ENCODE results near the gene DTNA. TPM values are rescaled to one million over a fixed set of nuclear protein-coding genes. Genes with fewer than 3 reads are reported as not detected.

Gene DTNA
- total RNA-seq, 4 donors from 2014 or later: 26.1 to 58.3 (median 40.3) TPM

GRCh38 chr18:34880882-34881834, 171.1 kb downstream of the DTNA start:
- TF ChIP-seq POLR2A (IDR thresholded peaks at IDR 0.05): no peak
- no peak for TF ChIP-seq EP300 (IDR thresholded peaks at IDR 0.05)
- TF ChIP-seq CTCF (IDR thresholded peaks at IDR 0.05): no peak
- no peak for DNase-seq (ENCODE audit: low spot score in 2 of 2)
- Histone ChIP-seq H3K4me3 (no peak overlapping the region), H3K36me3 (peaks cover 0 to 13% (median 0%) of the 10 kb centered on the region in 3 donors), H3K9me3 (no peaks in the 10 kb centered on the region), H3K4me1 (peaks cover 0 to 4% (median 0%) of the 10 kb centered on the region in 4 donors), H3K27ac (peak overlapping the region in 1 of 4 donors; percentile 68), H3K27me3 (no peaks in the 10 kb centered on the region)
- WGBS, 2 donors: 58 to 68% methylated on average over 3 of the region's 3 CpGs

DNA sequence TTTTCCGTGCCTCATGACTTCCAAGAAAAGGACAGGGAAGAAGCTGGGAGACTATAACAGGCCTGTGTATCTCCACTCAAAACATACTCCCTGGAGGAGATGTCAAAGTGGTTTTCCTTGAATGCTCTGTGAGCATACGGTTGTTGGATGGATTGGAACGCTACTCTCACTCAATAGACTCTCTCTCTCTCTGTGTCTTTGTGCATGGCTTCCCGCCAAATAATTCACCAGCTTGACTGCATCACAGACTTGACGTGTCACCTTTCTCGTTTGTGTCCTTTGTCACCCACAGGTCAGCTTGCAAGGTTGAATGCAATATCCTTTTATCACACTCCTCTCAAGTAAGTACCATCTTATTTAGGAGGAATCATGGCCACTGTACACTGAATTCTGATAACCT, 174.3 kb downstream of the DTNA start:
- Histone ChIP-seq H3K27me3 (no peaks in the 10 kb centered on the region), H3K36me3 (peaks cover 0 to 13% (median 0%) of the 10 kb centered on the region in 3 donors), H3K27ac (no peak overlapping the region), H3K4me1 (peaks cover 0 to 4% (median 0%) of the 10 kb centered on the region in 4 donors), H3K9me3 (no peaks in the 10 kb centered on the region), H3K4me3 (no peak overlapping the region)
- TF ChIP-seq CTCF (IDR thresholded peaks at IDR 0.05): no peak
- no peak for TF ChIP-seq EP300 (IDR thresholded peaks at IDR 0.05)
- TF ChIP-seq POLR2A (IDR thresholded peaks at IDR 0.05): no peak
- no peak for DNase-seq (ENCODE audit: low spot score in 2 of 2)
- 76 to 87% methylated on average over 6 of the region's 6 CpGs for WGBS, 2 donors

- Histone ChIP-seq H3K36me3 (peaks cover 0 to 17% (median 0%) of the 10 kb centered on the region in 3 donors), H3K27ac (no peak overlapping the region)
- WGBS, 2 donors: 87 to 91% methylated on average over 1 of the region's 1 CpG
Measured at GRCh38 chr18:34886177-34886576, 176.1 kb downstream of the DTNA start.

DNA sequence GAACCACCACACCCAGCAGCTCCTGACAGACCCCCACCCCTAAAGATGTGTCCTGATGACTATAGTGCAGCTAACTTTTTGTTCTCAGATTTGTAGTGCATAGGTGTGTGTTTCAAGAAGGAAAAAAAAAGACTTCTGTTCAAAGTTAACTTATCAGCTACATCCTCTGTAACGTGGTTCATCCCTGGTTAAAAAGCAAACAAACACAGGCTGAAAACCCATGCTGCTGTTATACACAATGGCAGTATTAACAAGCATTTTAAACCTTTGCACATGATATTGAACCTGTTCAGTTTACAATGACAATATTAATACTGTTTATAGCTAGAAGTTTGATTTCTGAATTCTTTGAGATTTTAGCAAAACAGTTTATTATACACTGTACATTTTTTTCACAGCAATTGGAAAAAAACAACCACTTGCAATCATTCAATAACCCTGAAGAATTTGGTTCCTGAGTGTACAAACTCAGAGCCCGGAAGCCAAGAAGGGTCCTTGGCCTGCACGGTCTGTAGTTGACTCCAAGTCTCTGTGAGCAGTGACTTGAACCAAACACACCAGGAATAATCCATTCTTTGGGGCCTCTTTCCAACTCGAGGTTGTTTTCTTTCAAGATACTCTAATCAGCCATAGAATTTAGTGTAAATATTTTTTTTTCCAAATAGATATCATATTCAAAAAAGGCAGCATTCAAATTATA, 177.9 kb downstream of the DTNA start:
- H3K4me3 ChIP-seq: no peak overlapping the region
- H3K4me1 ChIP-seq: no peaks in the 10 kb centered on the region
- TF ChIP-seq CTCF (IDR thresholded peaks at IDR 0.05): no peak
- TF ChIP-seq EP300 (IDR thresholded peaks at IDR 0.05): no peak
- TF ChIP-seq POLR2A (IDR thresholded peaks at IDR 0.05): no peak
- H3K9me3 ChIP-seq: peaks cover 0 to 2% (median under 1%) of the 10 kb centered on the region in 4 donors
- no peak overlapping the region for H3K27ac ChIP-seq
- H3K27me3 ChIP-seq: no peaks in the 10 kb centered on the region
- peaks cover 0 to 16% (median 0%) of the 10 kb centered on the region in 3 donors for H3K36me3 ChIP-seq
- WGBS, 2 donors: 71 to 72% methylated on average over 4 of the region's 4 CpGs
- DNase-seq (ENCODE audit: low spot score in 2 of 2): no peak

More at GRCh38 chr18:34886177-34886576, 176.1 kb downstream of the DTNA start:
- Histone ChIP-seq H3K9me3 (no peaks in the 10 kb centered on the region), H3K27me3 (no peaks in the 10 kb centered on the region), H3K4me1 (no peaks in the 10 kb centered on the region), H3K4me3 (no peak overlapping the region)
- no peak for DNase-seq (ENCODE audit: low spot score in 2 of 2)
- no peak for TF ChIP-seq POLR2A (IDR thresholded peaks at IDR 0.05)
- no peak for TF ChIP-seq CTCF (IDR thresholded peaks at IDR 0.05)
- no peak for TF ChIP-seq EP300 (IDR thresholded peaks at IDR 0.05)
